ENCODE measurements around the gene ZHX3.

The ZHX3 gene

DNA sequence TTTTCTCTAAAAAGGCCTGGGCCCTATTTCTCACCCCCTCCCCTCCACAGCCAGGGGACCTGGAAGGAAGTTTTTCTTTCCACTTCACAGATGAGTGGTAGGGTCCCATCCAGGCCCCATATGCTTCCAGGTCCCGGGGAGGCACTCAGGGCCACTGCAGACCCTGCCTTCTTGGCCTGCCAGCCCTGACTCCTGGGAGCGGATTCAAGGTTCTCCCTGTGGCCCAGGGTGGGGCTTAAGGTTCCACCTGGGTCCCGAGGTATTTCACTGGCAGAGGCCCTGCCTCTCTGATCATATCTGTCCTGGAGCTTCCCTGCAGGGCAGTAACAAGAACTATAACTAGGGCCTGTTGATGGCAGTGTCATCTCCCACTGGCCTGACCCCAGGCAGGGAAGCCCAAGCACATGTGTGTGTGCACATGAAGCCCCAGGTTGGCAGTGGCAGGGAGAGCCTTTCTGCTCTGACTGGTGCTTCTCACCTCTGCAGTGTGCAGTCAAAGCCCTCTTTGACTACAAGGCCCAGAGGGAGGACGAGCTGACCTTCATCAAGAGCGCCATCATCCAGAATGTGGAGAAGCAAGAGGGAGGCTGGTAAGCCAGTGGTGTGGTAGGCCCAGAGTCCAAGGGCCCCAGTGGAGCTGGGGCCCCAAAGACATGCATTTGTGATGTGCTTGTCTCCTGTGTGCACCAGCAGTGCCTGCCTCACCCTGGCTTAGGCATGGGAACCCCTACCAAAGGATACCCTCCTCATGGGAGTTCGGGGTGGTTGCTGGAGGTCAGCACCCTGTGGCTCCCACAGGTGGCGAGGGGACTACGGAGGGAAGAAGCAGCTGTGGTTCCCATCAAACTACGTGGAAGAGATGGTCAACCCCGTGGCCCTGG, 149.0 kb downstream of the ZHX3 start:
- DNase-seq: no peak

DNA sequence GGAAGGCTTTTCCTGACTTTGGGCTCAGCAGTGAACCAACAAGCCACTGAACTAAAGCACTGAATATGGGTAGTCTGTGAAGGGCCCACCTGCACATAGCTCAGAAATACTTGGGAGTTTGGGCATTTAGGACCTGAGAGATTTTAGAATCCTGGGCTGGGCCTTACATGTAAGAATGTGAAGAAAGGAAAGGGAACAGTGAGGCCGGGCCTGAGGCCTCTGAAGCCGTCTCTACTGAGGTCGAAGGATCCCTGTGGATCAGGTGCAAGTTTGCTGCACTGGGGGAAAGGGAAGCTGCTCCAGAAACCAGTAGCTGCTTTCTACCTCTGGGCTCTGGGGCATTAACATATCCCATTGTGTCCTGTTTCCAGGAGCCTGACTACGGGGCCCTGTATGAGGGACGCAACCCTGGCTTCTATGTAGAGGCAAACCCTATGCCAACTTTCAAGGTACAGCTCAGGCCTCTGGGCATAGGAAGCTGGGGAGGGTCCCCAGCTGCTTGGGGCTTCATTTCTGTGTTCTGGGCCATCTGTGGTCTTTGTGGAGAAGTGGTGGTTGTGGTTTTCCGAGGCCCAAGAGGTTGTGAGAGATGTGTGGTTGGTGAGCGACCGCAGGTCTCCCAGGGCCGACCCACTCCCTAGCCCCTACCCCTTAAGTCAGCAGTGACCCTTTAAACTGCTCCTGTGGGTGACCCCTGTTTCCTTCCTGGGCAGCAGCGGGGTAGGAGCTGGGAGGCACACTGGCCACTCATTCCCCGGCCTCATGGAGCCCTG, 149.9 kb downstream of the ZHX3 start:
- DNase-seq: no peak

DNA sequence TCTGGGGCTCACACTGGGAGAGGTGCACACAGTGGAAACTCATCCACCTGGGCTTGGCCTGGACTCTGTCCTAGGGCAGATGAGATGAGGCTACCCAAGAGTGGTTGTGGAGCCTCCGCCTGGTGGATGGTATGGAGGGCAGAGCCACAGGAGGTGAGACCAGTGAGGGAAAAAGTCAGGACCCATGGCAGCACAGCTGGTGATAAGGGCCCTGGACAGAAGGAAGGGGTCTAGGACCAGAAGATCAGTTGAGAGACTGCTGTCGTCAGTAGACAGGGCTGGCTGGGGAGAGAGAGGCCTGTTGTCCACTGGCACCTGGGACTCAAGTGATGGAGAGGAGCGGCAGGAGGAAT, 150.4 kb downstream of the ZHX3 start:
- no peak for DNase-seq

DNA sequence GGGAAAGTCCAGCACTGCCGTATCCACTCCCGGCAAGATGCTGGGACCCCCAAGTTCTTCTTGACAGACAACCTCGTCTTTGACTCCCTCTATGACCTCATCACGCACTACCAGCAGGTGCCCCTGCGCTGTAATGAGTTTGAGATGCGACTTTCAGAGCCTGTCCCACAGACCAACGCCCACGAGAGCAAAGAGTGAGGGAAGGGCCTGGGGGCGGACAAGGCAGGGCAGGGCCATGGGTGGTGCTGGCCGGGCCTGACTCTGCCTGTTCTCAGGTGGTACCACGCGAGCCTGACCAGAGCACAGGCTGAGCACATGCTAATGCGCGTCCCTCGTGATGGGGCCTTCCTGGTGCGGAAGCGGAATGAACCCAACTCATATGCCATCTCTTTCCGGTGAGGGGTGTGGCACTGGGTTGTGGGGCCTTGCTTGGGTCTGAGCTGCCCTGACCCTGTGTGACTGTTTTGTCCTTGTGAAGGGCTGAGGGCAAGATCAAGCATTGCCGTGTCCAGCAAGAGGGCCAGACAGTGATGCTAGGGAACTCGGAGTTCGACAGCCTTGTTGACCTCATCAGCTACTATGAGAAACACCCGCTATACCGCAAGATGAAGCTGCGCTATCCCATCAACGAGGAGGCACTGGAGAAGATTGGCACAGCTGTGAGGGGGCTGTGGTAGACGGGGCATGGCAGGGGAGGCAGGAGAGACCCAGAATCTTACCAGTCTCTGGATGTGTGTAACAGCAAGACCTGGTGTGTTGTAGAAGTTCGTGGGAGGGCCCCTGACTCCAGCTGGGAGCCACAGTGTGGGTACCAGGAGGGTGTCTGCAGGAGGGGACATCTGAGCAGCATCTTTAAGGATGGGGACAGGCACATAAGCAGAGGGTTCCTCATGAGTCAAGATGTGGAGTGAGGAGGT, 151.1 kb downstream of the ZHX3 start:
- no peak for DNase-seq

DNA sequence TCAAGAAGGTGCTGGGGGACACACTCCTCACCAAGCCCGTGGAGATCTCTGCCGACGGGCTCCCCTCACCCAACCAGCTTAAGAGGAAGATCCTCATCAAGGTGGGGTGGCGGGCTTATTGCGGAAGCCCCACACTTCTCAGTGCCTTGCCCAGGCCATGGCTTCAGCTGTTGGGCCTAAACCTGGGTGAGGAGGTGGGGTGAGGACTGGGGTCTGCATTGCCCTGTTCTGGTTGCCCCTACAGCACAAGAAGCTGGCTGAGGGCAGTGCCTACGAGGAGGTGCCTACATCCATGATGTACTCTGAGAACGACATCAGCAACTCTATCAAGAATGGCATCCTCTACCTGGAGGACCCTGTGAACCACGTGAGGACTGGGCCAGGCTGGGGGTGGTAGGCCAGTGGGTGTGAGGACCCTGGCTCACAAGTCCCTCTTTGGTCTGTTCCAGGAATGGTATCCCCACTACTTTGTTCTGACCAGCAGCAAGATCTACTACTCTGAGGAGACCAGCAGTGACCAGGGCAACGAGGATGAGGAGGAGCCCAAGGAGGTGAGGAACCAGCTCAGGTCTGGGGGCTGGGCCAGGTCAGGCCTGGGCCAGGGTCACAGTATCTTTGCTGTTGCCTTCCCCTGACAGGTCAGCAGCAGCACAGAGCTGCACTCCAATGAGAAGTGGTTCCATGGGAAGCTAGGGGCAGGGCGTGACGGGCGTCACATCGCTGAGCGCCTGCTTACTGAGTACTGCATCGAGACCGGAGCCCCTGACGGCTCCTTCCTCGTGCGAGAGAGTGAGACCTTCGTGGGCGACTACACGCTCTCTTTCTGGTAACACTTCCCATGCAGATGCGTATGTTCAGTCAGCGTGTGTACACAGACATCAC, 152.3 kb downstream of the ZHX3 start:
- no peak for DNase-seq

DNA sequence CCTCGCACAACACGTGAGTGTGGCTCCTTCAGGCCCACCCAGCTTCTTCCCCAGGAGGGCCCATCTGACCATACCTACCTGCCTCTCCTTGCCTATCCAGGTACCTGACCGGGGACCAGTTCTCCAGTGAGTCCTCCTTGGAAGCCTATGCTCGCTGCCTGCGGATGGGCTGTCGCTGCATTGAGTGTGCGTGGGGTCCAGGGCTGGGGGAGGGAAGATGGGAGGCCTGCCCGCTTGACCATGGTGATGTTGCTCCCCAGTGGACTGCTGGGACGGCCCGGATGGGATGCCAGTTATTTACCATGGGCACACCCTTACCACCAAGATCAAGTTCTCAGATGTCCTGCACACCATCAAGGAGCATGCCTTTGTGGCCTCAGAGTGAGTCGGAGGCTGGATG, 153.7 kb downstream of the ZHX3 start:
- no peak for DNase-seq

DNA sequence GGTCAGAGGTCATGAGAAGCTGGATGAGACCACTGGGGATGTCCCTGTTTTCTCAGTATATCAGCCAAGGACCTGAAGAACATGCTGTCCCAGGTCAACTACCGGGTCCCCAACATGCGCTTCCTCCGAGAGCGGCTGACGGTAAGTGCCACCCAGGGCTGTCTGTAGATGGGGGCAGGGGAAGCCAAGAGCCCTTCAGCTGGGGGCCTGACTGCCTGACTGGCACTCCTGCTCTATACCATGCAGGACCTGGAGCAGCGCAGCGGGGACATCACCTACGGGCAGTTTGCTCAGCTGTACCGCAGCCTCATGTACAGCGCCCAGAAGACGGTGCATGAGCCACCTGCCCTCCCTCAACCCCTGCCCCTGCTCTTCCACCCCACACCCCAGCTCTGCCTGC, 155.1 kb downstream of the ZHX3 start:
- no peak for DNase-seq

DNA sequence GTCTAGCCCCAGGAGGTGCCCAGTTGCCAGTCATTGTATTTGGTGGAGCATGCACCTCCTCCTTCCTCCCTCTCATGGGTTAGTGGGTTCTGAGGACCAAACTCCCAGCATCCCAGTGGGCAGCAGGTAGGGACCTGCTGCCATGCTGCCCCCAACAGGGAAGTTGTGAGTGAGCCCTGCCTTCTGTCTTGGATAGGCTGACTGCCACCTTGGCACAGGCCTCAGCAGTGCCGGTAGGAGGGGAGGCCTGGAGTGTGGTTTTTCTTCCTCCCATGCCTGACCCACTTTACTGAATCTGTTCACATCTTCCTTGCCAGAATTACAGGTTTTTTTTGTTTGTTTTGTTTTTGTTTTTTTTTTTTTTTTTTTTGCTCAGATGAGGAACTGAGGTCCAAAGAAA, 155.6 kb downstream of the ZHX3 start:
- no peak for DNase-seq

DNA sequence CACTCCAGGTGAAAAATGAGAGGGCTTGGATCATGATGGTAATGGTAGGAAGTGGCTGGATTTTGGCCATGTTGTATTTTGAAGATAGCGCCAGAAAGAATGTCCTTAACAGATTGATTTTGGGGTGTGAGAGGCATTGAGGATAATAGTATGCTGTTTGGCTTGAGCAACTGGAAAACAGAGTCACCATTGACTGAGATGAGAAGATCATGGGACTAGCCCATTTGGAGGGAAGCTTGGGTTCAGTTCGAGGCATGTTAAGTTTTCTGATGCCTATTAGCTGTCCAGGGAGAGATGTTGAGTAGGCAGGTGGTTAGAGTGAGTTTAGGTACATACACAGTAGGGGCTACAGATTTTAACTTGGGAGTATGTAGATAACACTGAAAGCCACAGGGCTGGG, 156.8 kb downstream of the ZHX3 start:
- no peak for DNase-seq

DNA sequence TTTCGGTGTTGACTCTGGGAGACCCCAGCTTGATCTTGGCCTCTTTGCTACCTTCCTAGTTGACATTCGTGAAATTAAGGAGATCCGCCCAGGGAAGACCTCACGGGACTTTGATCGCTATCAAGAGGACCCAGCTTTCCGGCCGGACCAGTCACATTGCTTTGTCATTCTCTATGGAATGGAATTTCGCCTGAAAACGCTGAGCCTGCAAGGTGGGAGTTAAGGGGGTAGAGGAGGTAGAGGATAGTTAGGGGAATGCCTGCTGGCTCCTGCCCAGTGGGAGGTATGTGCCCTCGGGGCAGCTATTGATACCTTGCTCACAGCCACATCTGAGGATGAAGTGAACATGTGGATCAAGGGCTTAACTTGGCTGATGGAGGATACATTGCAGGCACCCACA, 158.0 kb downstream of the ZHX3 start:
- no peak for DNase-seq

DNA sequence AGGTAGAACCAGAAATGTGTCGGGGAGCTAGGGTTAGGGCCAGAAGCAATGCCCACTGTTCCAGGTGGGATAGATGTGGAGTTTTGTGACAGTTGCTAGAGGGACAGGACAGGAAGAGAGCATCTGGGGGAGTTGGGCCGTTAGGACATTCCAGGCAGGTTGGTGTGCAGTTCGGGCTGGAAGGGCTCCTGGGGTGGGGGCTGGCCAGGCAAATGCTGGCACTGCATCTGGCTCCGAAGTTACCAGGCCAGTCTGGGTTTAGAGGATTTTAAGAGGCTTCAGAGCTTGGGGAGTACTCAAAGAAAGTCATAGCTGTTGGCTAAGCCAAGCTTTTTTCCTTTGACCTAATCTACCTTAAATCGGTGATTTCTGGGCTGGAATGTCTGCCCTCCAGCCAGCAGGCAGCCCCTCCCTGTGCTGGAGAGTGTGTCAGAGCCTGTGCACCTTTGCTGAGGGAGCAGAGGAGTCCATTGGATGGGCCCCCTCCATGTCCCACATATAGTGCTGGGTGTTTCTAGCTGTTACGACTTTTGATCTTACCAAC, 159.4 kb downstream of the ZHX3 start:
- DNase-seq: no peak

DNA sequence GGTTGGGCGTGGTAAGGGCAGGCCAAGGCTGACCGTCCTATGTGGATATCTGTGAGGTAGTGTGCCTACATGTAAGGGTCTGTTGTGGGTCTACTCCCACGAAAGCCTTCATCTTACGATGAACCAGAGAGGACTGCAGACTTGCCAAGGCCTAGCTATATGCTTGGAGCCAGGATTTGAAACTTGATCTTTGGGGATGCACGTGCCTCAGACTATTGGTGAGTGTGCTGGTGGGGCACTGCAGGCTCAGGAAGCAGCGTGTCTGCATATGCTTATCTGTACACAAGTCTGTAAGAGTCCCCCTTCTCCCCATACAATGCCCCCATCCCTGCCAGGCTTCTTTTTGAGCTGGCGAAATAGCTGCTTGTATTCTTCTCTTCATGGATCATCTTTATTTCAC, 162.3 kb downstream of the ZHX3 start:
- no peak for DNase-seq

DNA sequence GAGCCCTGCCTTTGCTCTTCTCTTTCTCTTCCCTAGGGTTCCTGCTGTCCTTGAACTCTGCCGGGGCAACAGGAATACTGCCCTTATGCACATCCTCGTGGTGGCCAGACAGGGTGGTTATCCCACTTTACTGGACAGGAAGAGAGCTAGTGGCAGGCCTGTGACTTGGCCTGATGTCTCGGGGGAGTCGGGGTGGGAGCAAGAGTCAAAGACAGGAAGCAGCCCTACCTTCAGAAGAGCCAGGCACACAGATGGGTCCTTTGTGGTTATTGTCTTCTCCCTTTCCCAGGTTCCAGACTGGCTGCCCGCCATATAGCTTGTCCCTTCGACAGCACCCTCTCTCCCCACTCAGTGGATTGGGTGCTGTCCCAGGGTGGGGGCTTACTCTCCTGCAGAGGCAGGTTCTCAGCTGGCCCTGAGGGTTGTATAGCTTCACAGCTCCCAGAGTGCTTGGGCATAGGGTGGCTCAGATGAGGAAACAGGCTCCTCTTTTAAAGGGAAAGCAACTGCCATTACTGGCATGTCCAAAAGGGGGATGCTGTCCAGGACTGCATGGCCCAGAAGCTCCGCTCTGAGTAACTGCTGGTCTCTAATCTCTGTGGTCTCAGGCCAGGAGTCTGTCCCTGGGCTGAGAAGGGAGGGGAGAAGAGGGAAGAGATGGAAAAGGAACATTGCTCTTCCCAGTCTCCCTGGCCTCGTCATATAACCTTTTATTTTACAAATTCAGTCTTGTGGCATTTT, 162.9 kb downstream of the ZHX3 start:
- no peak for DNase-seq

DNA sequence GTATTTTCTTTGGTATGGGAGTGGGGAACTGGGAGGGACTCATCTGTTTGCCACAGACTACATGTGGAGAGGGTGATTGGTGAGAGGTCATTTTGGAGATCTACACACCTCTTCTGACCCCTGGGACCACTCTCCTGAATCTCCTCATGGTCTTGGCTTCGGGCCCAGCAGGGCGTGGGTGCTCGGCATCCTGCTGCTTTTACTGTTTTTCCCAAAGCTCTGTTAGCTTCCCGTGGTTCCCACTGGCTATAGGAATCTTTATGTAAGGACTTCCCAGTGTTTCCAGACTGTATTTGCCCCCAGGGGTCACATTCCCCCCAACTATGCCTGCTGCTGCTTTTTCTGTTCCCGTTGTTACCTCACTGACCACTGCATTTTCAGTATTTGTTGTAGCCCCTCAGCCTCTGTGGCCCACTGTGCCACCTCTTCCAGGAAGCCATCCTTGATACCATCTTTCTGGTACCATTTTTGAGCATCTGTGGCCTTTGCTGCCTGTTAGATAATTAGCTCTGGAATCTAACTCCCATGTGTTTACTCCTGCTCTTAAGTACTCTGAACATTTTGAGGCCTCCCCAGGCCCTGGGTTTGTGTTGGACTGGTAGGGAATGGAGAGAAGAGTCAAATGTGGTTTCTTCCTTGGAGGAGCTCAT, 165.3 kb downstream of the ZHX3 start:
- DNase-seq: no peak

DNA sequence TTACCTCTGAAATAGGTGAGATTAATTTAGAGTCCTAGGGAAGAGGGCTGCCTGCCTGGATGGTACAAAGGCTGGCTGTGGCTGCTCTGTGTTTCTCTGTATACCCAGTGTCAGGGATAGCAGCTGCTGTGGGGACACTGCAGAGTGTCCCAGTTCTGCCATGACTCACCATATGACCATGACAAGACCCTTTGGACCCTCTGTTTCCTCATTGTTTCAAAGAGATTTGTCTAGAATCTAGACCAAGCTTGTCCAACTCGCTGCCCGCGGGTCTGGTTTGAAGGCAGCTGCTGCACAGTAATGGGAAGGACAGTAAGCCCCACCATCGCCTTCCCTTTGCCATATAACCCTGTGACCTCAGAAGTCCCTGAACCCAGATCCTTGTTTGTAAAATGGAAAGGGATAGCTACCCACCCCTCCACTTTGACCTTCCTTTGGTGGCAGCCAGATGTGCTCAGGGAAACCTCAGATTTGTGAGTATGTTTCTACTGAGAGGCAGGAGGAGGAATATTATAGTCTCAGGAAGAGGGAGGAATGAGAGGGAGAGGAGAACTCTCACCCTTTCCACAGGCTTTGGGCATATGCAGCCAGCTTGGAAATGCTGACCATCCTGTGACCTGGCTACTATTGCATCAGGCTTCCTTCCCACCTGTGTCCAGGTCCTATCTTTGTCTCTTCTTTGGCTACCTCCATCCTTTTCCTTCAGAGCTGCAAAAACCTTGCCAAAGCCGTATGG, 166.2 kb downstream of the ZHX3 start:
- no peak for DNase-seq

DNA sequence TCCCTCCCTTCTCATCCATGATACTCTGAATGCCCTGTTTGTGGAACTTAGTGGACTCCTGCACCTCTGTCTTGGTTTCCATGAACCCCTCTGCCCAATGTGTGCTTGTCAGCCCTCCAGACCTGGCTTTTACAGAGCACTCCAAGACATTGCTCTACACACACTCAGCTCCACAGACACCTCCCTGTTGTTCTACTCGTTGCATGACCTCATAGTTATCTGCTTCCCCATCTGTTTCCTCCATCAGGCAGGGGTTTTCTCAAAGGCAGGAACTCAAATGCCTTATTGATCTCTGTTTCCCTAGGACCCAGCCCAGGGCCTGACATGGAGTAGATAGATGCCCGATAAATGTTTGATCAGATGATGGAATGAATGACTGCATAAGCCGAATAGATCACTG, 166.9 kb downstream of the ZHX3 start:
- DNase-seq: no peak

DNA sequence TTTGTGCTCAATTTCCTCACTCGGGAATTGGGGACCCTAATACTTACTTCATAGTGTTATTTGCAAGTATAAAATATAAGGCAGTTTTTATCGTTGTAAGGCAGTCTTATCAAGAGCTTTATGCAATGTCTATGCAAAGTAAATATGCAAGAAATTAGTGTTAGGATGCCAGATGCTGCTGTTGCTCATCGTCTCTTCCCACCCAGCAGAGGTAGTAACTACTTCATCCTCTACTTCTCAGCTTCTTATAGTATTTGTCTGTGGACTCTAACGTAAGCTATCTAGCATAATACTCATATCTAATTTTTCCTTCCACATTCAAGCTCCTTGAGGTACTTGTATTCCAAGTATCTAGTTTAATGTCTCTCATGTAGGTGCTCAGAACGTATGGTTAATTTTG, 168.6 kb downstream of the ZHX3 start:
- no peak for DNase-seq

DNA sequence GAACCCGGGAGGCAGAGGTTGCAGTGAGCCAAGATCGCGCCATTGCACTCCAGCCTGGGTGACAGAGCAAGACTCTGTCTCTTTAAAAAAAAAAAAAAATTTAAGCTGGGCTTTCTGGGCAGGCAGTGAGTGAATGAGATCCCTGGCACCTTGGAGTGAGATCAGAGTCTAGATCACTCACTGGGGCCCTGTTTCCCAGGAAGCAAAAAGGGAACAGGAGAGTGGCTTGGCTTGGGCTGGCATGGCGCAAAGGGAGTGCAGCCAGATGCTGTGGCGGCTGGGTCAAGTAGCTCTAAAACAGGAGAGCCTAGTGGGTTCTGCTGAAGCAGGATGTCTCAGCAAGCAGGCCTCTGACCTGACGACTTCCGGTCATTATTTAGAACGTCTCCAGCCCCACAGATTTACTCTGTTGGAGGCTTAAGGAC, 169.8 kb downstream of the ZHX3 start:
- no peak for DNase-seq

DNA sequence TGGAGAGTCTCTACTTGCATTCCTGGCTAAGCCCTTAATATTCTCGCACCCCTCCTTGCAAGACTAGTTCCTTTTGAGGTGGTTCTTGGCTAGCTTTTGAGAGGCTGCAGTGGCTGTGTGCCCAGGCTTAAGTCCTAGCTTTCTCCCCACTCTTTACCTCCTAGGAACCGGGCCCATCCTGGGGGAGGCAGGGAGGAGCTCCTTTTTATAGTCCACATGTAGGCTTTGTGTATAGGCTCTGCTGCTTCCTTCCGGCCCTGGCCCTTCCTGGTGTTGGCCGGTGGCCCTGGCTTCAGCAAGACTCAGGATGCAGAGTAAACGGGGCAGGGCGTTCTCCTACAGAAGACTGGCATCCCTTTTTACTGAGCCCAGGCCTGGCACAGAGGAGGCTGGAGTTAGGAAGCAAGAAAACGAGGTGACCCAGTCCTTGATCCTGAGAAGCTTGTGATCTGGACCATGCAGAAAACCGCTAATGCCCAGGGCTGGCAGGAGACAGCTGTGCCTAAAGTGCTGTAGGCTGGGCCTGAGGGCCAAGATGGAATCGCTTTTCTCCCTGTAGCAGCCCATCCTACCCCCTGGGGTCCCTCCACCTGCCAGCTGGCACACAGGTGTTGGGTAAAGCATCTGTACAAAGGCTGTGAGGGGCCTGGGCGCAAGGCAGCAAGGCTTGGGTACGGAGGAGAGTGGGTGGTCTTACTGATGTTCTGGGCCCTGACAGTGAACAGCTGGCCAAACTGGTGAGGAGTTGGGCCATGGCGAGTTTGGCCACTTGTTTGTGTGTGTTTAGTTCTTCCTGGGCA, 171.5 kb downstream of the ZHX3 start:
- no peak for DNase-seq
